Lower leg skin (tissue), 3 donors: ENCODE results near the gene ZNF19.

Experiments used
- POLR2A ChIP-seq, 2 donors: fragments of 450-650 bp; IDR thresholded peaks; one replicate each; pipeline ENCODE4 v1.6.1; 2016 to 2017; ENCODE audit warnings: antibody characterized with exemption in 2 of 2, mild to moderate bottlenecking in 1 of 2, moderate library complexity in 1 of 2
- TF ChIP-seq, protein P1 (sequence below), 3 donors: fragments of 450-650 bp; IDR thresholded peaks; one replicate each; pipeline ENCODE4 v1.5.1; 2016; ENCODE audit warnings: antibody characterized with exemption in 3 of 3, mild to moderate bottlenecking in 3 of 3, moderate library complexity in 2 of 3

DNA sequence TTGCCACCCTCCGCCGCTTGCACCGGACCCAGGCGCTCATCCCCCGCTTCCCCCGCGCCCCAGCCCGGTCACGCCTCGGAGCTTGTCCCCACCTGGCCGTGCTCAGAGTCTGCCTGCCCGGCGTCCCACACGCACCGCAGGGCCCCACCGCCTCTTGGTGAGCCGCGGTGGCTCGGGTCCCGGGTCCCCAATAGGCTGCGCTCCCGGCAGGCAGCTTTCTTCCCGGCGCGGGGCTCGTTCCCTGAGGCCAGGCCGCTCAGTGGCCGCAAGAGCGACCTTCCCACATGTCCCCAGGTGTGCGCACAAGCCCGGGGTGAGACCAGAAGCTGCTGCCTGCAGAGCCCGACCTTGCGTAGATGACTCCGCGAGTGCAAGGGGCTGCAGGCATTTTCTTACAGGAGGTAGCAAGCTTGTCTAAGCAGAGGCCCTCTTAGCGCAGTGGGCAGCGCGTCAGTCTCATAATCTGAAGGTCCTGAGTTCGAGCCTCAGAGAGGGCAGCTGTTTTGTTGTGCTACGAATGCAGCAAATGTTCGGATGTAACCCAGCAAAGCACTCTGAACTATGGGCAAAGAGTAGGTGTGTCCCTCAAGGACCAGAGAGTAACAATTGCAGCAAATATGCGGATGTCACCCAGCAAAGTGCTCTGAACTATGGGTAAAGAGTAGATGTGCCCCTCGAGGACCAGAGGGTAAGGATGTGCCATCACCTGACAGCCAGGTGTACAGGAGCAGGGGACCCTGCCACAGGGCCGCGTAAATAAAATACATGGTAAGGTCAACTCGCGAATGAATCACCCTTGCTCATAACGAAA is 62.9 kb downstream of the ZNF19 start:
- TF ChIP-seq POLR2A (IDR thresholded peaks at IDR 0.05) = no peak
- TF ChIP-seq, protein P1, sequence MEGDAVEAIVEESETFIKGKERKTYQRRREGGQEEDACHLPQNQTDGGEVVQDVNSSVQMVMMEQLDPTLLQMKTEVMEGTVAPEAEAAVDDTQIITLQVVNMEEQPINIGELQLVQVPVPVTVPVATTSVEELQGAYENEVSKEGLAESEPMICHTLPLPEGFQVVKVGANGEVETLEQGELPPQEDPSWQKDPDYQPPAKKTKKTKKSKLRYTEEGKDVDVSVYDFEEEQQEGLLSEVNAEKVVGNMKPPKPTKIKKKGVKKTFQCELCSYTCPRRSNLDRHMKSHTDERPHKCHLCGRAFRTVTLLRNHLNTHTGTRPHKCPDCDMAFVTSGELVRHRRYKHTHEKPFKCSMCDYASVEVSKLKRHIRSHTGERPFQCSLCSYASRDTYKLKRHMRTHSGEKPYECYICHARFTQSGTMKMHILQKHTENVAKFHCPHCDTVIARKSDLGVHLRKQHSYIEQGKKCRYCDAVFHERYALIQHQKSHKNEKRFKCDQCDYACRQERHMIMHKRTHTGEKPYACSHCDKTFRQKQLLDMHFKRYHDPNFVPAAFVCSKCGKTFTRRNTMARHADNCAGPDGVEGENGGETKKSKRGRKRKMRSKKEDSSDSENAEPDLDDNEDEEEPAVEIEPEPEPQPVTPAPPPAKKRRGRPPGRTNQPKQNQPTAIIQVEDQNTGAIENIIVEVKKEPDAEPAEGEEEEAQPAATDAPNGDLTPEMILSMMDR (IDR thresholded peaks at IDR 0.05) = peak in 1 of 3 donors; percentile 30
